ENCODE data around the gene RIN3.

RIN3 gene

DNA sequence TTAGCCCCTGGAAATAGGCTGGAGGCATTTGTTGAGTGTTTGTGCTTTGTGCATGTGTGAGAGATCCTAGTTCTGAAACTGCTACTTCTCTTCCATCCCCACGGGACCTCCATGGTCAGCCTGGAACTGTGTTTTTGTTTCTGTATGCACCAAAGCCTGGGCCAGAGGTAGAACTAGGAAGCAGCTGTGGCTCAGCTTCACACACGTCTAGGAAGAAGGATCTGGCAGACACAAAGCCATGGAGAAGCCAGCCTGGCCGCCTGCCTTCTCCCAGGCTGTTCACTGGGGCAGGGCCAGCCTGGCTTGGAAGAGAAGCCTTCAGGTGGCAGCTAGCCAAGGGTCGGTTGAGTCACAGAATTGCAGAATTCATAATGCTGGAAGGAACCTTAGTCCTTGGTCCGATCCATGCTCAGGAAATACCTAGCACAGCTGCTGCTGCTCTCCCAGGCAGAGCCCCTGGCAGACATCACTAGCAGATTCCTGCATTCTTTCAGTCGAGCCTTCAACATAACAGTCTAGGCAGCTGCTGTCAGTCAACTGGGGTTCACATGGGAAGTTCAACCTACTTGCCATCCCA lies 27.0 kb downstream of the RIN3 start:
- Histone ChIP-seq H3K9me3 (replicated peaks; ENCODE audit: insufficient read depth, low read length) (no peaks in the 10 kb centered on the region), H3K9me2 (replicated peaks; ENCODE audit: insufficient read depth, low read length) (no peaks in the 10 kb centered on the region), H2AFZ (ENCODE audit: low read length) (no peak overlapping the region), H3K4me2 (ENCODE audit: low read depth, low read length) (no peak overlapping the region), H3F3A (ENCODE audit: insufficient read depth, low read length) (peaks cover 2% of the 10 kb centered on the region; the same call in 1 of the 2 replicates), H3K4me3 (ENCODE audit: low read length) (no peak overlapping the region), H3K4me1 (ENCODE audit: low read length) (peaks cover 11% of the 10 kb centered on the region), H3K27me3 (replicated peaks; ENCODE audit: insufficient read depth, low read length) (no peaks in the 10 kb centered on the region), H4K20me1 (ENCODE audit: insufficient read depth, low read length) (no peaks in the 10 kb centered on the region), H3K27ac (ENCODE audit: low read length) (no peak overlapping the region), H3K79me2 (ENCODE audit: low read length) (no peaks in the 10 kb centered on the region), H3K9ac (ENCODE audit: low read length) (no peak overlapping the region), H3K36me3 (replicated peaks; ENCODE audit: insufficient read depth, low read length) (no peaks in the 10 kb centered on the region)
- no peak for DNase-seq
- no peak for TF ChIP-seq EZH2 (optimal IDR thresholded peaks at IDR 0.05; ENCODE audit: low read depth, low read length)
- TF ChIP-seq, protein P1, sequence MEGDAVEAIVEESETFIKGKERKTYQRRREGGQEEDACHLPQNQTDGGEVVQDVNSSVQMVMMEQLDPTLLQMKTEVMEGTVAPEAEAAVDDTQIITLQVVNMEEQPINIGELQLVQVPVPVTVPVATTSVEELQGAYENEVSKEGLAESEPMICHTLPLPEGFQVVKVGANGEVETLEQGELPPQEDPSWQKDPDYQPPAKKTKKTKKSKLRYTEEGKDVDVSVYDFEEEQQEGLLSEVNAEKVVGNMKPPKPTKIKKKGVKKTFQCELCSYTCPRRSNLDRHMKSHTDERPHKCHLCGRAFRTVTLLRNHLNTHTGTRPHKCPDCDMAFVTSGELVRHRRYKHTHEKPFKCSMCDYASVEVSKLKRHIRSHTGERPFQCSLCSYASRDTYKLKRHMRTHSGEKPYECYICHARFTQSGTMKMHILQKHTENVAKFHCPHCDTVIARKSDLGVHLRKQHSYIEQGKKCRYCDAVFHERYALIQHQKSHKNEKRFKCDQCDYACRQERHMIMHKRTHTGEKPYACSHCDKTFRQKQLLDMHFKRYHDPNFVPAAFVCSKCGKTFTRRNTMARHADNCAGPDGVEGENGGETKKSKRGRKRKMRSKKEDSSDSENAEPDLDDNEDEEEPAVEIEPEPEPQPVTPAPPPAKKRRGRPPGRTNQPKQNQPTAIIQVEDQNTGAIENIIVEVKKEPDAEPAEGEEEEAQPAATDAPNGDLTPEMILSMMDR (IDR thresholded peaks at IDR 0.05; ENCODE audit: low read length), result no peak
- TF ChIP-seq EZH2phosphoT487 (IDR thresholded peaks at IDR 0.05; ENCODE audit: low read length), result no peak

DNA sequence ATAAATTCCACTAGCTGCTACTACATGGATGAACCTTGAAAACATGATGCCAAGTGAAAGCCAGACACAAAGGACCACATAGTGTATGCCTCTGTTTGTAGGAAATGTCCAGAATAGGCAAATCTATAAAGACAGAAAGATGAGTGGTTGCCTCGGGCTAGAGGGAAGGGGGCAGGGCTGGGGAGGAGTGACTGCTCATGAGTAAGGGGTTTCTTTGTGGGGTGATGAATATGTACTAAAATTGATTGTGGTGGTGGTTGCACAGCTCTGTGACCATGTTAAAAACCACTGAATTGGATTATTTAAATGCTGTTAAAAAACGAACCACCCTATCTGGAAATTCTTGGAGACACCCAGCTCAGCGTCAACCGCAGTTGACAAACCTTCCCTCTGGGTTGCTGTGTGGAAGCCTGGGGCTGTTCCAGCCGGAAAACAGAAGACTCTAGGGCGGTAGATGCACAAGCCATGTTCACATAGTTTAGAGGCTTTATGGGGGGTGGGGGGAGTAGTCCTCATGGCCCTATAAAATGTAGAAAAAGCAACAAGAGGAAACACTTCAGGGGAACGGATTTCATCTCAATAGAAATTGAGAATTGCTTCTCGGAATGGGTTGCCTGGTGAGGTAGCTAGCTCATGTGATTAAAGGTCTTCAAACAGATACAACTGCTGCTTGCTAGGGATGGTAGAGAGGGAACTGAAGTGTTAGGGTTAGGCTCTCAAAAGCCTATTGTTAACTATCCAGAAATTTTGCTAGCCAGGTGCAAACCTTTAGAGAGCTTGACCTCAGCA lies 29.4 kb downstream of the RIN3 start:
- H2AFZ ChIP-seq (ENCODE audit: low read length), result no peak overlapping the region
- no peak for DNase-seq
- H4K20me1 ChIP-seq (ENCODE audit: insufficient read depth, low read length), result no peaks in the 10 kb centered on the region
- peaks cover 2% of the 10 kb centered on the region; the same call in 1 of the 2 replicates for H3F3A ChIP-seq (ENCODE audit: insufficient read depth, low read length)
- H3K79me2 ChIP-seq (ENCODE audit: low read length), result no peaks in the 10 kb centered on the region
- H3K9me2 ChIP-seq (replicated peaks; ENCODE audit: insufficient read depth, low read length), result no peaks in the 10 kb centered on the region
- H3K36me3 ChIP-seq (replicated peaks; ENCODE audit: insufficient read depth, low read length), result no peaks in the 10 kb centered on the region
- no peak overlapping the region for H3K4me3 ChIP-seq (ENCODE audit: low read length)
- peaks cover 11% of the 10 kb centered on the region for H3K4me1 ChIP-seq (ENCODE audit: low read length)
- H3K27ac ChIP-seq (ENCODE audit: low read length), result no peak overlapping the region
- TF ChIP-seq, protein P1 (IDR thresholded peaks at IDR 0.05; ENCODE audit: low read length), result no peak
- TF ChIP-seq EZH2 (optimal IDR thresholded peaks at IDR 0.05; ENCODE audit: low read depth, low read length) (no peak), EZH2phosphoT487 (IDR thresholded peaks at IDR 0.05; ENCODE audit: low read length) (no peak)
- no peak overlapping the region for H3K4me2 ChIP-seq (ENCODE audit: low read depth, low read length)
- no peak overlapping the region for H3K9ac ChIP-seq (ENCODE audit: low read length)
- no peaks in the 10 kb centered on the region for H3K9me3 ChIP-seq (replicated peaks; ENCODE audit: insufficient read depth, low read length)
- H3K27me3 ChIP-seq (replicated peaks; ENCODE audit: insufficient read depth, low read length), result no peaks in the 10 kb centered on the region

DNA sequence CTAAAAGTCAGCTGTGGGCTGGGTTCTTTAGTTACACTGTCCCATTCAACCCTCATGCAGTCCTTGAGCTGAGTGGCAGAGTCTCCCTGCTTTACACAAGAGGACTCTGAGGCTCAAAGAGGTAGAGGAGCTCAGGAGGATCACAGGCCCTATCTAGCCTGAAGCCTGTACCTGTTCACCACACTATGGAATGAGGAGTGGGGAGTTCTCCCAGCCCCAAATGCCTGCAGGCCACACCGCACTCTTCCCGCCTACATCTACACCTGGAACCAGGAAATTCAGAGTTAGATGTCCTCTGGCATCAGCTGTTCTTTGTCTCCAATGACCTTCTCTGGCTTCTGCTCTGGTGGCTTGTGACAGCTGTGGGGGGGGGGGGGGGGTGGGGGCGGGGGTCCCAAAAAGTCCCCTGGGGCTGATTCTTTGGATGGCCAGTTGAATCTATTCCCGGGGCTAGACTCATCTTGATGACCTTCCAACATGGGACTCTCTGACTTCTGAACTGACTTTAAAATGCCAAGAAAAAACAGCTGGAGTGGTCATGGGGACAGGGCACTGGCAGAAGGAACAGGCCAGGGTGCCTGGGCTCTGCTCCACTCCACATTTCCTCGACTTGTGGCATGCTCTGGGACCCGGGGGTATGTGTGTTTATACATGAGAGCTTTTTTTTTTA lies 30.6 kb downstream of the RIN3 start:
- H3K9me2 ChIP-seq (replicated peaks; ENCODE audit: insufficient read depth, low read length), result no peaks in the 10 kb centered on the region
- H3K4me3 ChIP-seq (ENCODE audit: low read length), result no peak overlapping the region
- DNase-seq, result no peak
- H3K27ac ChIP-seq (ENCODE audit: low read length), result no peak overlapping the region
- H3K4me1 ChIP-seq (ENCODE audit: low read length), result peaks cover 2% of the 10 kb centered on the region; the same call in 1 of the 2 replicates
- TF ChIP-seq EZH2 (optimal IDR thresholded peaks at IDR 0.05; ENCODE audit: low read depth, low read length) (no peak), EZH2phosphoT487 (IDR thresholded peaks at IDR 0.05; ENCODE audit: low read length) (no peak)
- TF ChIP-seq, protein P1 (IDR thresholded peaks at IDR 0.05; ENCODE audit: low read length), result no peak
- no peaks in the 10 kb centered on the region for H3K27me3 ChIP-seq (replicated peaks; ENCODE audit: insufficient read depth, low read length)
- H3K36me3 ChIP-seq (replicated peaks; ENCODE audit: insufficient read depth, low read length), result no peaks in the 10 kb centered on the region
- H4K20me1 ChIP-seq (ENCODE audit: insufficient read depth, low read length), result no peaks in the 10 kb centered on the region
- H3K4me2 ChIP-seq (ENCODE audit: low read depth, low read length), result no peak overlapping the region
- H3F3A ChIP-seq (ENCODE audit: insufficient read depth, low read length), result no peaks in the 10 kb centered on the region
- H3K9me3 ChIP-seq (replicated peaks; ENCODE audit: insufficient read depth, low read length), result no peaks in the 10 kb centered on the region
- no peaks in the 10 kb centered on the region for H3K79me2 ChIP-seq (ENCODE audit: low read length)
- no peak overlapping the region for H3K9ac ChIP-seq (ENCODE audit: low read length)
- no peak overlapping the region for H2AFZ ChIP-seq (ENCODE audit: low read length)
